Measurements from ENCODE around the gene ENDOU.

ENDOU gene

DNA sequence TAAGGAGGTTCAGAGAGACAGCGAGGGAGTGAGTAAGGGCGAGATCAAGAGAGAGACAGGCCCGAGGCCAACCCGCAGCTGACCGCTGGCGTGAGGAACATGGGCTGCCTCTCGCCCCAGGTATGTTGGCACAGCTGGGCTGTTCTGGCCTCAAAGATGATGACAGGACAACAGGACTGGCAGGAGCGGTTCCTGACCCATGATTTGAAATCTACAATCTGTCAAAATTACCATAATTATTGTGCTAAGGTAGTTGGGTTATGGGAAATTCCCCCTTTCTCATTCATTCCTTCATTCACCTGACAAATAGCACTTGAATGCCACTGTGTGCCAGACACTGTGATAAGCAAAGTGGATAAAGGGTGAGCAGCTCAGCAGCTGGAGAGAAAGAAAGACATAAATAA lies 5.1 kb upstream of the ENDOU start:
- no peak overlapping the region for H3K27ac ChIP-seq
- TF ChIP-seq, protein P1, sequence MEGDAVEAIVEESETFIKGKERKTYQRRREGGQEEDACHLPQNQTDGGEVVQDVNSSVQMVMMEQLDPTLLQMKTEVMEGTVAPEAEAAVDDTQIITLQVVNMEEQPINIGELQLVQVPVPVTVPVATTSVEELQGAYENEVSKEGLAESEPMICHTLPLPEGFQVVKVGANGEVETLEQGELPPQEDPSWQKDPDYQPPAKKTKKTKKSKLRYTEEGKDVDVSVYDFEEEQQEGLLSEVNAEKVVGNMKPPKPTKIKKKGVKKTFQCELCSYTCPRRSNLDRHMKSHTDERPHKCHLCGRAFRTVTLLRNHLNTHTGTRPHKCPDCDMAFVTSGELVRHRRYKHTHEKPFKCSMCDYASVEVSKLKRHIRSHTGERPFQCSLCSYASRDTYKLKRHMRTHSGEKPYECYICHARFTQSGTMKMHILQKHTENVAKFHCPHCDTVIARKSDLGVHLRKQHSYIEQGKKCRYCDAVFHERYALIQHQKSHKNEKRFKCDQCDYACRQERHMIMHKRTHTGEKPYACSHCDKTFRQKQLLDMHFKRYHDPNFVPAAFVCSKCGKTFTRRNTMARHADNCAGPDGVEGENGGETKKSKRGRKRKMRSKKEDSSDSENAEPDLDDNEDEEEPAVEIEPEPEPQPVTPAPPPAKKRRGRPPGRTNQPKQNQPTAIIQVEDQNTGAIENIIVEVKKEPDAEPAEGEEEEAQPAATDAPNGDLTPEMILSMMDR (IDR thresholded peaks at IDR 0.05) = no peak
- no peak for TF ChIP-seq ZFX (IDR thresholded peaks at IDR 0.05; ENCODE audit: borderline replicate concordance)

DNA sequence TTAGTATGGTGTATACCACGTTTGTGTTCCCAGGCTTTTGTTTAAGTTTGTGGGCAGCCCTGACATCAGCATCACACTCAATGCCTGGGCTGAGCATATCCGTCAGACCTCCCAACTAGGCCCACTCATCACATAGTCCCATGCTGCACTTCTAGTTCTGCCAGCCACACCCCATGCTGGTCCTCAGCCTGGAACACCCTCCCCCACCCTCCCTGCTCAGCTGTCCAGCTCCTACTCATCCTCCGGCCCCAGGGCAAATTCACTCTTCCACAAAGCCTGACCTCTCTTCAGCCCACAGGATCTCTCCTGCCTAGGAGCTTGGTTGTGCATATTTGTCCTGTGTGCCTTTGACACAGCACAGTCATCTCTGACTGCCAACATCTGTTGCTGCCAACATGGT lies 3.9 kb upstream of the ENDOU start:
- TF ChIP-seq, protein P1 (IDR thresholded peaks at IDR 0.05) = no peak
- no peak for TF ChIP-seq ZFX (IDR thresholded peaks at IDR 0.05; ENCODE audit: borderline replicate concordance)
- H3K27ac ChIP-seq = no peak overlapping the region

DNA sequence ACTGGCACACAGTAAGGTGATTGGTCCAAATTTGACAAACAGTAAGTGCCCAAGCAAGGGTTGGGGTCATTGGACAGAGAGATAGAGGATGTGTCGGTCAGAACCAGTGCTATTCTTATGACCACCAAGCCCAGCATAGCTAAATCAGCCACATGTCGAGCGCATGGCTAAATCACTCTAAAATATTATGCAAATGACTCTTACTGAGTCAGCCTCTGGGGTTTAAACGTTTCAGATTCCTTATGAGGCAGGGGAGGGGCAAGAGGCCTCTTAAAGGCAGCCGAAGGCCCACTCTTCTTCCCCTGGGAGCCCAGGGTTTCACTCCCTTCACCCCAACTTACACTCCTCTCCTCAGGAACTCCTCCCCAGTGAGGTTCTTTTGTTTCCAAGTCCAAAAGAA lies 603 bp upstream of the ENDOU start:
- no peak for TF ChIP-seq ZFX (IDR thresholded peaks at IDR 0.05; ENCODE audit: borderline replicate concordance)
- TF ChIP-seq, protein P1 (IDR thresholded peaks at IDR 0.05) = no peak
- no peak overlapping the region for H3K27ac ChIP-seq

DNA sequence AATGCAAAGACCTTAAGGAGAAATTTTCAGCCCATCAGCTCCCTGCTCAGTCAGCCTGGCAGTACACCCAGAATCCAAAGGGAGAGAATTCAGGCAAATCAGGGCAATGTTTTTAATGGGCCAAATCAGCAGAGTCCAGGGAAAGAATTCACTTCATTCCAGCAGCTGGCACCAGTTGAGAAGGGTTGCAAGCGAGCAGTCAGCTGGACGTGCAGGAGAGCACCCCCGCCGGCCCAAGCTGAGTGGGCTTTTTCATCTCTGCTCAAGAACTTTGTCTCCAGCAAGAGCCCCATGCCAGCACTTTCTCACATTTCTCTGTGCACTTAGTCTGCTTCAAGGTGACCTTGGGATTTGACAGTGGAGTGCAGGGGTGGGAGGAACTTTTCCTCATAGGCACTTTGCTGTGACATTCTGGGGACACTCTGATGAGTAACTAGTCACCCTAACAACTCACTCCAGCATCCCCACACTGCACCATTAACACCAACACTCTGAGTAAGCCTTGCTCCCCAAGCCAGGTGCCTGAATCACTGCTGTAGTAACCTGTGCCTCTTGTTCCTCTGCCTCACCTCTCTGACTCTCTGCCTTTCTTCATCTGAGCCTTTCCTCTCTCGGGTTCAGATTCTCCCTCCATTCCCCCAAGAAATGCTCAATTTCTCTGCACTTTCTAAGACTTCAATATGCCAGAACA lies 2.2 kb downstream of the ENDOU start:
- no peak for TF ChIP-seq ZFX (IDR thresholded peaks at IDR 0.05; ENCODE audit: borderline replicate concordance)
- TF ChIP-seq, protein P1 (IDR thresholded peaks at IDR 0.05) = no peak

DNA sequence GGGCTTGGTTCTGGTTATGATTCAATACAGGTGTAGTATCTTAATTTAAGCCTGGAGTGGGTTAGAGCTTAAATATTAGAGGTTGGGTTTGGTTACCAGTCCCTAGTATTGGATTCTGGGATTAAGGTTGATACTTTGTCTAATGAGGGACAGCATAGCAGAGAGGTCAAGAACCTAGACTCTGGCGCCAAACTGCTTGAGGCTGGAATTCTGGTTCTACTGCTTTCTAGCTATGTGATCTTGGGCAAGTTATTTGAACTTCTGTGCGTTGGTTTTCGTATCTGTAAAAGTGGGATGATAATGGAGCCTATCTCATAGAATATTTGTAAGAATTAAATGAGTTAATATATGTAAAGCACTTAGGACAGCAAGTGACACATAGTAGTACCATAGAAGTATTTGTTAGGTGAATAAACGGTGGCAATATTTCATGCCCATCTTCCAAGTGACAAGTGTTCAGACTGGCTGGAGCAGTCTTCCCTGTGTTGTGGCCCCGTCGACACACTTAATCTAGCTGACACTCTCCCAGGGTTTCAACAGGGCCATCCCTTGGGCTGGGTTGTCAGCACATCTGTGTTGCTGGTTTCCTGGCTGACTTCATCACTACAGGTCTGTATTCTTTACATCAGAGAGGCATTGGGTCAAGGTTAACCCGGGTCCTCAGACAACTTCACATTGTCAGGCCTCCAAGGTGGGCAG lies 3.0 kb downstream of the ENDOU start:
- no peak overlapping the region for H3K27ac ChIP-seq
- TF ChIP-seq ZFX (IDR thresholded peaks at IDR 0.05; ENCODE audit: borderline replicate concordance) = no peak
- TF ChIP-seq, protein P1 (IDR thresholded peaks at IDR 0.05) = no peak

More for the DNA sequence above, 2.2 kb downstream of the ENDOU start:
- H3K27ac ChIP-seq = no peak overlapping the region

DNA sequence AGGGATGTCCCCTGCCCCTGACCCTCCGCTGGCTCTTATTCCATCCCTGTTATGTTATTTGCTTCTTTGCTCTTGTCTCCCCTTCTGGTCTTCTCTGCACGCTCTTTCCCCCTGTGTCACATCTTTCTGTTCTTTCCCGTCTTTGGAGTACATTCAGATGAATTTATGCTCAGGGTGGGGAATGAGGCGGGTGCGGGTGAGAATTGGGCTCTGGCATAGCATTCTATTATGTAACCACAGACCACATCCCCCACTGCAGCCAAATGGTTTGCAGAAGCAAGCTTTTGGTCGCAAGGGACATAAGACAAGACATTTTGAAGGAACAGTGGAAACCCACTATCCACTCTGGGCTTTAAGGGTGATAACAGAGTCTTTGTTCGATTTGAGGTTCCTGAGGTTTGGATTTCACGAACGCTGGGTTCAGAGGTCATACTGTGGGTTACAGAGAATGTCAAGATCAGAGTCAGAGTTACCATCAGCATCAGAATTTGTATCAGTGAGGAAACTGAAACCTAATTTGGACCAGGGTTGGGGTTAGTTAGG lies 3.8 kb downstream of the ENDOU start:
- no peak overlapping the region for H3K27ac ChIP-seq
- no peak for TF ChIP-seq ZFX (IDR thresholded peaks at IDR 0.05; ENCODE audit: borderline replicate concordance)
- TF ChIP-seq, protein P1 (IDR thresholded peaks at IDR 0.05) = no peak

DNA sequence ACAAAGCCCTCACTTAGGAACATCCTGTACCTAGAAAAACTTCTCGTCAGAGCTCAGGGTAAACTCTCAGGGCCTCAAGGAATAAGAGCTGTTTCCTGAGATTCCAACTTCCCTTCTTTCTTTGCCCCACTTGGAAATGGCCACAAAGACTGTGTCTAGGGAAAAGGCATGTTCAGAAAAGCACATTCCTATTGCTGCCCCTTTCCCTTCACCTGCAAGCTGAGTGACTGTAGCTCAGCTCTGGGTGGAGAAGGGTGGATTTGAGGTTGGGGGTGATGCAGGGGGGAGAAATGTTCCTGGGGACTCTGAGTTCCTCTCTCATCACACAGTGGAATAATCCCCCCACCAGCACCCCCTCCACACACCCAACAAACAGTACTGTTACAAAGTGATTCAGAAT lies 6.8 kb downstream of the ENDOU start:
- H3K27ac ChIP-seq = no peak overlapping the region
- TF ChIP-seq ZFX (IDR thresholded peaks at IDR 0.05; ENCODE audit: borderline replicate concordance) = no peak
- TF ChIP-seq, protein P1 (IDR thresholded peaks at IDR 0.05) = no peak
